Measurements from ENCODE around the gene IGSF1.

- no peak for TF ChIP-seq POLR2A (IDR thresholded peaks at IDR 0.05; ENCODE audit: low read depth, low read length)
- TF ChIP-seq POLR2AphosphoS5 (IDR thresholded peaks at IDR 0.05; ENCODE audit: low read depth, low read length), result no peak
- no peak for TF ChIP-seq TAF1 (IDR thresholded peaks at IDR 0.05; ENCODE audit: borderline replicate concordance, low read depth, low read length)
Measured at GRCh38 chrX:131330735-131331134, 41.6 kb upstream of the IGSF1 start.
